ENCODE data around the gene MFSD2A.

The MFSD2A gene

GRCh38 chr1:39987869-39988268 is 32.9 kb downstream of the MFSD2A start:
- TF ChIP-seq, protein P1, sequence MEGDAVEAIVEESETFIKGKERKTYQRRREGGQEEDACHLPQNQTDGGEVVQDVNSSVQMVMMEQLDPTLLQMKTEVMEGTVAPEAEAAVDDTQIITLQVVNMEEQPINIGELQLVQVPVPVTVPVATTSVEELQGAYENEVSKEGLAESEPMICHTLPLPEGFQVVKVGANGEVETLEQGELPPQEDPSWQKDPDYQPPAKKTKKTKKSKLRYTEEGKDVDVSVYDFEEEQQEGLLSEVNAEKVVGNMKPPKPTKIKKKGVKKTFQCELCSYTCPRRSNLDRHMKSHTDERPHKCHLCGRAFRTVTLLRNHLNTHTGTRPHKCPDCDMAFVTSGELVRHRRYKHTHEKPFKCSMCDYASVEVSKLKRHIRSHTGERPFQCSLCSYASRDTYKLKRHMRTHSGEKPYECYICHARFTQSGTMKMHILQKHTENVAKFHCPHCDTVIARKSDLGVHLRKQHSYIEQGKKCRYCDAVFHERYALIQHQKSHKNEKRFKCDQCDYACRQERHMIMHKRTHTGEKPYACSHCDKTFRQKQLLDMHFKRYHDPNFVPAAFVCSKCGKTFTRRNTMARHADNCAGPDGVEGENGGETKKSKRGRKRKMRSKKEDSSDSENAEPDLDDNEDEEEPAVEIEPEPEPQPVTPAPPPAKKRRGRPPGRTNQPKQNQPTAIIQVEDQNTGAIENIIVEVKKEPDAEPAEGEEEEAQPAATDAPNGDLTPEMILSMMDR (IDR thresholded peaks at IDR 0.05) = no peak
- H3K79me2 ChIP-seq = no peaks in the 10 kb centered on the region
- H3K4me2 ChIP-seq (ENCODE audit: low read length) = no peak overlapping the region

DNA sequence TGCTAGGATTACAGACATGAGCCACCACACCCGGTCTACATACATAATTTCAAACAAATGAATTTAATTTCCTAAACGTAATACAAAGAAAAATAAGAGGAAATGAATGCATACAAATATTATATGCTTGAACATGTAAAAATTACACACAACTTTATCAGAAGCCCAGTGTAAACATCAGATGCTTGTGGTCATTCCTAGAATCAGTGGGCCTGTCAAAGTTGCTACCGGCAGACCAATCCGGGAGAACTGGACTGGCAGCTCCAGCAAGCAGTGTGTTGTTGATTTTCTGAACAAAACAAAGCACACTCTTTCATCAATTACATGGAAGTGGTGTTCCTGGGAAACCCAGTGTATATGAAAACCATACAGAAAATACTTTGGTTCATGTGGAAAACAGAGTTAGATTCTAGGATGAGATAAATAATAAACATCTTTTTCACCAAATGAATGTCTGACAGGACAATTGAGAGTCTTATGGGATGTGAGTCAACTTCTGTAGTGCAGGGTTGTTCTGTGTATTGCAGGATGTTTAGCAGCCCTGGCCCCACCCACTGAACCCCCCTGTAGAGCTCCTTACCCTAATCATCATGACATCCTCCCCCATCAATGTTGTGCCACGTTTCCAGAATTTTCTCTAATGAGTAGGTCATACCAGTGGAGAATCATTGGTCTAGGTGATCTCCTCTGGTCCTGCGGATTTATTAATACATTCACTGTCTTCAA is 33.8 kb downstream of the MFSD2A start:
- Histone ChIP-seq H3K27ac (no peak overlapping the region), H3K4me3 (ENCODE audit: low read depth, low read length) (no peak overlapping the region), H3K36me3 (ENCODE audit: control insufficient read depth, insufficient read depth, low read length) (no peaks in the 10 kb centered on the region), H3K9me3 (ENCODE audit: control insufficient read depth, low read length) (no peaks in the 10 kb centered on the region), H3K9ac (no peak overlapping the region), H3K4me1 (no peaks in the 10 kb centered on the region), H3K27me3 (ENCODE audit: control insufficient read depth, insufficient read depth, low read length) (no peaks in the 10 kb centered on the region), H3K4me2 (ENCODE audit: low read length) (no peak overlapping the region), H3K79me2 (no peaks in the 10 kb centered on the region), H2AFZ (no peak overlapping the region)
- TF ChIP-seq, protein P1 (IDR thresholded peaks at IDR 0.05) = no peak

More at GRCh38 chr1:39987869-39988268, 32.9 kb downstream of the MFSD2A start:
- no peak overlapping the region for H2AFZ ChIP-seq
- no peaks in the 10 kb centered on the region for H3K4me1 ChIP-seq
- H3K4me3 ChIP-seq (ENCODE audit: low read depth, low read length) = no peak overlapping the region
- H3K27ac ChIP-seq = no peak overlapping the region
- no peaks in the 10 kb centered on the region for H3K9me3 ChIP-seq (ENCODE audit: control insufficient read depth, low read length)
- H3K27me3 ChIP-seq (ENCODE audit: control insufficient read depth, insufficient read depth, low read length) = no peaks in the 10 kb centered on the region
- H3K9ac ChIP-seq = no peak overlapping the region
- no peaks in the 10 kb centered on the region for H3K36me3 ChIP-seq (ENCODE audit: control insufficient read depth, insufficient read depth, low read length)

GRCh38 chr1:39990428-39990827 is 35.5 kb downstream of the MFSD2A start:
- no peaks in the 10 kb centered on the region for H3K36me3 ChIP-seq (ENCODE audit: control insufficient read depth, insufficient read depth, low read length)
- H3K9me3 ChIP-seq (ENCODE audit: control insufficient read depth, low read length) = no peaks in the 10 kb centered on the region
- H3K9ac ChIP-seq = no peak overlapping the region
- no peak overlapping the region for H3K4me2 ChIP-seq (ENCODE audit: low read length)
- H3K27me3 ChIP-seq (ENCODE audit: control insufficient read depth, insufficient read depth, low read length) = no peaks in the 10 kb centered on the region
- no peak overlapping the region for H2AFZ ChIP-seq
- no peaks in the 10 kb centered on the region for H3K4me1 ChIP-seq
- no peaks in the 10 kb centered on the region for H3K79me2 ChIP-seq
- H3K4me3 ChIP-seq (ENCODE audit: low read depth, low read length) = no peak overlapping the region
- no peak overlapping the region for H3K27ac ChIP-seq
- TF ChIP-seq, protein P1 (IDR thresholded peaks at IDR 0.05) = no peak

DNA sequence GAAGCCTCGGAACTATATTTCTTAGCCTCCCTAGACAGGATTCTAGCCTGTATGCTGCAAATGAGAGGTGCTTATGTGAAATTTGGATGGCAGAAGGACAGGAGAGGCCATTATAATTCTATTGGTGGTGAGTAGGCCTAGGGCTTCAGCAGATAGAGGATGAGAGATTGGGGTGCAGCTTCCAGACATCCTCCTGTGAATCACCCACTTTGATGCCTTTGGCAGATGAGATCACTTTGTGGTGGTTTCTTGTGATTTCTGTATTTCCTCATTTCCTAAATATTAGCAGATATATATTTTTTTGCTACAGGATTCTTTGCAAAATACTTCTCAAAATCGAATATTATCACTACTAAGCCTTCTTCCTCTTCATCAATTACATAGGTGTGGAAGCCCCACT is 37.3 kb downstream of the MFSD2A start:
- TF ChIP-seq, protein P1 (IDR thresholded peaks at IDR 0.05) = no peak
- no peak overlapping the region for H3K4me2 ChIP-seq (ENCODE audit: low read length)
- H3K27me3 ChIP-seq (ENCODE audit: control insufficient read depth, insufficient read depth, low read length) = no peaks in the 10 kb centered on the region
- no peak overlapping the region for H3K27ac ChIP-seq
- H3K4me3 ChIP-seq (ENCODE audit: low read depth, low read length) = no peak overlapping the region
- H2AFZ ChIP-seq = no peak overlapping the region
- H3K9me3 ChIP-seq (ENCODE audit: control insufficient read depth, low read length) = no peaks in the 10 kb centered on the region
- H3K79me2 ChIP-seq = no peaks in the 10 kb centered on the region
- H3K4me1 ChIP-seq = no peaks in the 10 kb centered on the region
- H3K9ac ChIP-seq = no peak overlapping the region
- no peaks in the 10 kb centered on the region for H3K36me3 ChIP-seq (ENCODE audit: control insufficient read depth, insufficient read depth, low read length)

DNA sequence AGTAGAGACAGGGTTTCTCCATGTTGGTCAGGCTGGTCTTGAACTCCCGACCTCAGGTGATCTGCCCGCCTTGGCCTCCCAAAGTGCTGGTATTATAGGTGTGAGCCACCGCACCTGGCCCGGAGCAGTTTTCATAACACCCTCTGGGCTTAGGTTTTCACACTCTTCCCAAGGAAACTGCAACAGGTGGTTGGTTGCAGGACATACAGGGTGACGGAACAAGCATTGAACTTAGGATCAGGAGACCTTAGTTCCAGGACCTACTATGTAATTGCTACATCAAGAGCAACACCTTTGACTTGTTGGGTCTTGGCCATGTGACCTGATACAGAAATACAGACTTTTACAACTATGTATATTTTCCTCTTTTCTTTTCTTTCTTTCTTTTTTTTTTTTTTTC is 37.9 kb downstream of the MFSD2A start:
- Histone ChIP-seq H3K4me2 (ENCODE audit: low read length) (no peak overlapping the region), H3K4me3 (ENCODE audit: low read depth, low read length) (no peak overlapping the region), H3K9ac (no peak overlapping the region), H3K27me3 (ENCODE audit: control insufficient read depth, insufficient read depth, low read length) (no peaks in the 10 kb centered on the region), H3K79me2 (no peaks in the 10 kb centered on the region), H3K9me3 (ENCODE audit: control insufficient read depth, low read length) (no peaks in the 10 kb centered on the region), H2AFZ (no peak overlapping the region), H3K36me3 (ENCODE audit: control insufficient read depth, insufficient read depth, low read length) (no peaks in the 10 kb centered on the region), H3K27ac (no peak overlapping the region), H3K4me1 (no peaks in the 10 kb centered on the region)
- TF ChIP-seq, protein P1 (IDR thresholded peaks at IDR 0.05) = no peak

Measured in parathyroid adenoma (tissue), 2 donors.